GM18499 (cell line): ENCODE data around the gene PAX8.
"Not testable (repeated sequence)": the region's sequence is repeated elsewhere in the genome, so short reads cannot be mapped to it uniquely, and the experiment has no call there.

Source experiments
- ATAC-seq: cut with Tn5 transposase; IDR thresholded peaks from one replicate; pipeline ENCODE4 v1.9.1; 2021; ENCODE audit warnings: moderate number of reproducible peaks; ENCODE audit not compliant: insufficient read depth, unreplicated experiment

PAX8 gene

DNA sequence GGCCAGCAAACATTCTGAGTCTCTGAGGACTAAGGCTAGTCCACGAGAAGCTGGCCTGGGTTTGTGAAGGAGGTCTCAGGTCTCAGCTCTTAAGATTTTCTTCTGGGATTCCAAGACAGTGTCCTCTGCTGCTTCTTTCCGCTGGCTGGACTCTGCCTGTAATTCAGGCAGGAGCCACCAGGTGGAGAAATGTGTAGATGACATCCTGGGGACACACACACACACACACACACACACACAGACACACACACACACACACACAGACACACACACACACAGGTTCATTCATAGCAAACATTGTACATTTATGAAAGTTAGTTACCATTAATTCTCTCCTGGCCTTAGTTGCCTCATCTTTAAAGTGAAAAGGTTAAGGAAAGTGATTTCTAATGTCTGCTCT, 18.9 kb upstream of the PAX8 start:
- ATAC-seq: not testable (repeated sequence)

DNA sequence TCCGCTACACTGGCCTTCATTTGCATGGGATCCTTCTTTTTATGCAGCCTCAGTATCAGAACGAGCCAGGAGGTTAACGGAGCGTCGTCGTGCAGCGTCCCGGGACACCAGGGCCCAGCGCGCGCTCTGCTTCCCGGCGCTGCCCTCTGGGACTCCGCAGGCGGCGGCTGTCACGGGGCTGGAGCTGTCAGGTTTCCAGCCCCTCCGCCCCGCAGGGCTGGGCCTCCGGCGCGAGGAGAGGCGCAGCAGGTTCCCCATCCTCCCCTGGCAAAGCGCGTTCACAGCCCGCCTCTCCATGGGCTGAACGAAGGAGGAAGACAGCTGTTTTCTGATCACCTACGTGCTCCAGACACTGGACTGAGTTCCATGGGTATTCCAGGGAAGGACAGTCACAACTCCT, 12.5 kb upstream of the PAX8 start:
- ATAC-seq: no peak

- ATAC-seq: not testable (repeated sequence)
Measured at GRCh38 chr2:113288674-113289149, 10.0 kb upstream of the PAX8 start.

DNA sequence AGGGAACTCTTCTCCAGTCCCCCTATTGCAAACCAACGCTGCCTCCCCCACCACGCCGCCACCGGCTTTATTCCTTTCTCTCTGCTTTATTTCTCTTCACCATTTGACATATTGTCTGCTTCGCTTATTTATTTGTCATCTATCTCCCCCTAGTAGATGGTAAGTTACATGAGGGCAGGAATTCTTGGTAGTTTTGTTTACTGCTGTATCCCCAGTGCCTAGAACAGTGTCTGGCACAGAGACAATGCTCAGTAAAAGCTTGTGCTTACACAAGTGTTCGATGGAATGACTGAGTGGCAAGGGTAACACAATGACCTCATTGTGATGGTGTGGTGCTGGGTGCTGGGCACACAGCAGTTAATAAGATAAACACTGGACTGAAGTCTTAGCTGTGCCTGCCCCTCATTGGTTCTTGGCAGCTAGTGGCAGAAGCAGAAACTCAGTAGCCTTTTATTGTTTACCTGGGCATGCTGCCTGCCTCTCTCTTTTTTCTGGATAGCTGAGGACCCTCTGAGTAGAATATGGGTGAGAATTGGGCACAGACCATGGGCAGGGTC, 9.5 kb upstream of the PAX8 start:
- not testable (repeated sequence) for ATAC-seq

DNA sequence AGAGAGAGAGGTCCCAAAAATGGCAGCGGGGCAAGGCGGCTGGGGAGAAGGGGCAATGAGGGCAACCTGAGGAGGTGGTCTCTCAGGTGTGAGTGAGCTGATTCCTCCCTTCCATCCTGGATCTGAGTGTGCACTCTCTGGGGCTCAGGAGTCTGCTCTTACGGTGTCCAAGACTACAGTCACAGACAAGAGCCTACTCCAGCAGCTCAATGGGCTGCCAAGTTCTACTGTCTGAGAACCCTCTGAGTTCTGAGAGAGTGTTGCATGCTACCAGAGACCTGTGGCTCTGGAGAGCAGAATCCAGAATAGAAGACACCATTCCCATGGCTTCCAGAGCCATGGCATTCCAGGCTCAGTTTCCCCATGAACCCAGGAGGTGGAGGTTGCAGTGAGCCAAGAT, 7.1 kb upstream of the PAX8 start:
- ATAC-seq: no peak

- ATAC-seq: not testable (repeated sequence)
Measured at GRCh38 chr2:113284999-113285398, 6.3 kb upstream of the PAX8 start.

DNA sequence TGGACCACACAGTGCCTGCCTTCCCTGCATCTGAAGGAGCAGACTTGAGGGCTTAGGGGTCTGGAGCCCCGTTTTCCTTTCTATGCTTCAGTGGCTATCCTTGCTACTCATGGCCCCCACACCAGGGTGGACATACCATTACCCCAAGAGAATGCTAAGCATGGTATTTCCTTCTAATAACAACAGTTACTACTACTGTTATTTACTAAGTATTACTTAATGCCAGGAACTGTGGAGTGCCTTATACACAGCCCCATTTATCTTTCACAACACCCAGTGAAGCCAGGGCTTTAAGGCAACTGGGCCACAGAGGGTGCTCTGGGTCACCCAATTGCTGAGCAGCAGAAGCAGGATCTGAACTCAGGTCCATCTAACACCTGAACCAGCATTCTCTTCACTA, 5.8 kb upstream of the PAX8 start:
- ATAC-seq: no peak

DNA sequence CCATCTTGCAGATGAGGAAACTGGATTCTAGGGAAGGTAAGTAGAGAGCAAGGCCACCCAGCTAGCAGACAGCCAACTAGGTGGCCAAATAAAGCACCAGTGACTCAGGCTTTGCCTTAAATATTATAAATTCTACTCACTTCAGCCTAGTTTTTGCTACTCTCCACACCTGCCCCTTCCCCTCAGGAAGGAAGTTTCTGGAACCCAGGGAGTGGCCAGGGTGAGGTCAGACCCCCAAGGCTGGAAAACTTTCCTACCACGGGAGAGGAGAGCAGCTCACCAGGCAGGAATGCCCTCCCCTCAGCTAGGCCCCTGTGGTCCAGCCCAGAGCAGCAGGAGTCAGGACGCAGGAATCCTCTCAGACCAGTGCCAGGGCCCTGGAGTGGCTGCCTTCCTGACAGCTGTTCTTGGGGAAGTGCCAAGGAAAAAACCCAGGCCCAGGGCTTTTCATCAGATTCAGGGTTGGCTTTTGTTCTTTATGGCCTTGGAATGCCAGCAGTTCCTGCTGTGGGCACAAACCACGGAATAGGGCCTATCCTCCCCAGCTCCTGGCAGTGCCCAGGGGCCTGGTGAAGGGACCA, 5.1 kb upstream of the PAX8 start:
- ATAC-seq: no peak

DNA sequence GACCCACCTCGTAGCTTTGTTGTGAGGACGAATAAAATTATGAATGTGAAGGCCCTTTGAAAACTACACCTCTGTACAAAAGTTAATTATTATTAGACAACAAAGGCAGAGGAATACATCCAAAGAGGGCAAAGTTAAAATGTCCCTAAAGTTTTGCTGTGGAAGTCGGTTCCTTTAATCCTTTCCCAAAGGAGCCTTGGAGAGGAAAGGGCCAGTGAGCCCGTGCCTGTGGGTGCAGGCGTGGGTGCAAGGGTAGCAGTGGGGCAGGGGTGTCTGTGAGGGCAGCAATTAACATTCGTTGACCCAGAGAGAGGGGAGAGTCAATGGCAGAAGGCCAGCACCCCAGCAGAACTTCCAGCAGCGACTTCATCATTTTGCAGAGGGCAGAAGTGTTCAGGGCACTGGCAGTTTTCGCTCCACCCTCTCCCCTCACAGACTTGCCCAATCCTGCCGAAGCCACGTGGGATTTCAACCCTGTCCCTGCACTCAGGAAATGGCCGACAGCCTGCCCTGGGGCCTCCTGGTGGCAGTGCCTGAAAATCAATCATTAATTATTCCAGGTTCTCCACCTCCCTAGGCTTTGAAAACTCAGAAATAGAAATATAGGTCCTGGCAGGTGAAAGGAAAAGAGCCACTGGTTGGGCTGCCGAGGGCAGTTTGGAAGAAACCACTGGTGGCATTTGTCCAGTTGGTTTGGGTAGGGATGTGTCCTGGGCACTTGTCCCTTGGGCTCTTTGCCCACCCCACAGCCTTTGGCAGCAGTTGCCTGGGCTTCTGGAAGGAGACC, 4.2 kb upstream of the PAX8 start:
- ATAC-seq: no peak

DNA sequence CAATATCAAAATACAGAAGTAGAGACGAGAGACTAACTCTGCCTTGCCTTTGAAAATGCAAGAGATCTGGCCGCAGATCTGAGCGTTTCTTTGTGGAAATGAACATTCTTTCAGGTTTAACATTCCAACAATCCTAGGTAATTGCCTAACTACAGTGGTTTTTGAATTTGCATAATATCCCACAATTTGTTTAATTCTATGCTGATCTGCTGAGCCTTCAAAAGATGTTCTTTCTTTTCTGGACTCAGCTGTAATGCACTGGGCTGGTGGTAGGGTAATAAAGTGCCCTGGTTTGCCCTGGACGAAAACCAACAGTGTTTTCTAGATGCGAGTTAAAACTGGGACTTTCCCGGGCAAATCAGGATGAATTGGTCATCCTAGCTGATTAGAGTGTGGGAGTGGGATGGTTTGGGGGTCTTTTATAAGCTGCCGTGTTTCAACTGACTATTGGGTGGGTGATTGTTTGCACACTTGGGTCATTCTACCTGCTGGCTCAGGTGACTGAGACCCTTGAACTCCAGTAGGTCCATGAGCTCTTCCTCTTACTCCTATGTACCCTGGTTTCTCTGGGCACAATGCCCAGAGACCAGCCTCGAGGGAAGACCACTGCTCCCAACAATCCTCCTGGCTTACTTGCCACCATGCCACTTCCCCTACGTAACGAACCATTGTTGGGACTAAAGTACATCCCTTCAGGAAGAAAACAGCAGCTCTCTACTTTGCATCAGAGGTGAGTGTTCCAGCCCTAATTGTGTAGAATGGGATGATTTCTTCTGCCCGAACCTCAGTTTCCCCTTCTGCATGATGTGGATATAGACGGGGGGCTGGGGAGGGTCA, 3.4 kb upstream of the PAX8 start:
- no peak for ATAC-seq

DNA sequence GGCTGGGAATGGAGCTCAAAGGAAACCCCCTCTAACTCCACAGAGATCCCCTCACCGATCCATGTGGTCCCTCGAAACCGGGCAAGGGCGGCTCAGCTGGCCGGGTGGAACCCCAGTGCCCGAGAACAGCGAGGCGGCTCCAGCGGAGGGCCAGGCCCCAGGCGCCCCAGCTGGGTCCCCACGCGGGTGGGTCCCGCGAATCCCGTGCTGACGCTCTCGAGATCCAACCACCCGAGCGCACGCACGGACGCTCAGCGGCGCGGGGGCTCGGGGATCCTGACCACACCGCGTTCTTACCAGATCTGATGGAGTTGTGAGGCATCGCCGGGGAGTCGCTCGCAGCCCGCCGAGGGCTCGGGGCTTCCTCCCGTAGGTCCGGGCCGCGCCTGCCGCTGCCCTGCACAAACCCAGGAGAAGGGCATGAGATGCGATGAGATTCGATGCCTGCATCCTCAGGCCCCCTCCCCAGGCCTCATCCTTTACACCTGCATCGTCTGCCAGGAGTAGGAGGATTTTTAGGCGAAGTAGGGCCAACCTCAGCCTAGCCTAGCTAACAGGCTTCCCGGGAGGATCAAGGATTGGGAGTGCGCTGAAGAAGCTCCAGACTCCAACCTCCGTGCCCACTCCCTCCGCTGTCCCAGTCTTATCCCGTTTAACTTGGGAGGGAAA, 514 bp downstream of the PAX8 start:
- no peak for ATAC-seq

DNA sequence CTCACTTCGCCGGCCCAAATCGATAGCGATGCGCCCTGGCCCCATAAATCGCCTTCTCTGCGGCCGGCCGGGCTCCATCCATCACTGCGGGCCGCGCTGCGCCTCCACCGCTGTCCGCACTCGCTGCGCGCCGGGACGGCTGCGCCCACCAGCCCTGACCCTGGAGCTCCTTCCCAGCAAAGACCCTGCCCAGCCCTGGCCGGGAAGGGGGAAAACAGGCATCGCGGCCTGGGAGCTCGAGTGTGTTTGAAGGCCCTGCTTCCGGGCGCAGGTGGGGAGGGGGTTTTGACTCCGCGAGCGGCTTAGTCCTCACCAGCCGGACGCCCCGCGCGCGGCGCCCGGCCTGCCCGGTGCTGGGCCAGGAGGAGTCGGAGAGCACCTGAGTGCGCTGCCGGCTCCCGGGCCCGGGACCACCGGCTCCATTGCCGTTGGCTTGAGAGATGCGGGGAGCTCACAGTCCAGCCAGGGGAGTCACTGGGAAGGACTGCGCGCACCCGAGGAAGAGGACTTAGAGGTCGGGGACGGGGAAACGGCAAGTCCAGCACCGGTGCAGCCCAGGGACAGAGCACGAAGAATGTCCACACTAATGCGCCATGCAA, 1.1 kb downstream of the PAX8 start:
- no peak for ATAC-seq

DNA sequence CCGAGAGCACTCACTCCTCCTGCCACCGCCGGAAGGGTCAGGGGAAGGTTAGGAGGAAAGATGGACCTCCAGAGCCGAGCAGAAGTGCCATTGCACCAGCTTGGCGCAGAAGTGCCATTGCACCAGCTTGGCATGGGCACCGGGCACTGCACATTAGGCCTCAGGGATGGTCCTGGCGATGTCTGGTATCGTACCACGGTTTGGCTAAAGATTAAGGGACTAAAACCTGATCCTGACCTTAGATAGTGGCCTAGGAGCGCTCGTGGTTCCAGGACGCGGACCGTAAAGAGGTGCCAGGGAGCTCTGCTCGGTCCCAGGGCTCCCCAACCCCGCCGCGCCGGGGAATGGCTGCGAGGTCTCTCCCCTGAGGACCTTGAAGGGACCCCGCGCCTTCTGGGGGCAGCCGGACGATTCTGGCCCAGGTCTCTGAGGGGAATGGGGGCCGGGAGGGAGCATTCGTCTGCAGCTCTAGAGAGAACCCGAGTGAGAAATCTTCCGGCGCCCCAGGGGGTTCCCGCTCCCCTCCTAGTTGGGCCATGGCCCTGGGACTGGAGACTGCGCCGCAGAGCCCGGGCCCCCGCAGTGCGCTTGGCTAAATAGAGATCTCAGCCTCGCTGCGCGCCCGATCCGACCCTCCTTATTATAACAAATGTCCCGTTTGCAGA, 1.8 kb downstream of the PAX8 start:
- no peak for ATAC-seq

GRCh38 chr2:113276216-113276760, 2.4 kb downstream of the PAX8 start:
- ATAC-seq: no peak

DNA sequence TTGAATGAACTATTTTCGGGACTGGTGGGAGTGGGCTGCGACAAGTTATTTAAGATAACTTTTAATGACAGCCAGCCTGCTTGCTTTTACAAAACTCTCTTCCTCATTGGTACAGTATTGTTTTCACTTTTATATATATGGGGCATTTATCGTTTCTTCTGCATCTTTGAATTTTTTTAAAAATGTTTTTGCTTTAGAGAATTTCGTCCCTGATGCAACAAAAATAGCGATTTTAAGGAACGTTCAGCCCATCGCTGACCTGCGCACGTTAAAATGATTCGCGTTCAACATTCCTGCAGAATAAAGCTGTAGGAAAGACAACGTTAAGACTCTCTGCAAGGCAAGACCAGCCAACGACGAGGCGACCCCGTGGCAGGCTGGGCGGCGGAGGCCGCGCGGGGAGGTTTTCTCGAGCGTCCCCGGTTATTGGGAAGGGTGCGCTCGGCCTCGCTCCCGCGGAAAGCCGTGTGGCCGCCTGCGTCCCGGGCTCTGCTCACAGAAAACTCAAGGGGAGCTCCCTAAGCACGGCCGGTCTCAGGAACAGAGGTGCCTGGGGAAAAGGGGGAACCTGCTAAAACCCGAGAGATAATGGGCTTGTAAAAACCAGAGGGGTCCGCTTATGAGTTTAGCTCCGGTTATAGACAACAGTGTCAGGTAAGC, 3.0 kb downstream of the PAX8 start:
- no peak for ATAC-seq

GRCh38 chr2:113274432-113274831, 4.3 kb downstream of the PAX8 start:
- no peak for ATAC-seq

- ATAC-seq: no peak
Measured at GRCh38 chr2:113273981-113274380, 4.7 kb downstream of the PAX8 start.

- no peak for ATAC-seq
Measured at GRCh38 chr2:113273027-113273551, 5.6 kb downstream of the PAX8 start.
